ENCODE results near the gene SPAG9. TPM values are rescaled to one million over a fixed set of nuclear protein-coding genes. Genes with fewer than 3 reads are reported as not detected.

SPAG9 gene
- total RNA-seq, 4 donors from 2014 or later: 85.2 to 110 (median 94.3) TPM

- Histone ChIP-seq H3K9me3 (no peaks in the 10 kb centered on the region), H3K36me3 (peaks cover 0 to 31% of the 10 kb centered on the region in 2 donors), H3K27me3 (no peaks in the 10 kb centered on the region), H3K27ac (peak overlapping the region in 1 of 4 donors; percentile 6), H3K4me3 (no peak overlapping the region), H3K4me1 (peaks cover 0 to 11% (median 4%) of the 10 kb centered on the region in 3 donors)
- WGBS, 2 donors (ENCODE audit: low coverage in 1 of 2): 87 to 88% methylated on average over 3 of the region's 3 CpGs
- ATAC-seq: no peak
- TF ChIP-seq EP300 (IDR thresholded peaks at IDR 0.05): no peak
- no peak for TF ChIP-seq POLR2A (IDR thresholded peaks at IDR 0.05)
- no peak for TF ChIP-seq POLR2AphosphoS5 (IDR thresholded peaks at IDR 0.05)
- TF ChIP-seq CTCF (IDR thresholded peaks at IDR 0.05): no peak
Observed at GRCh38 chr17:51036084-51036483, 84.6 kb downstream of the SPAG9 start.

GRCh38 chr17:51035431-51035830 lies 85.2 kb downstream of the SPAG9 start:
- Histone ChIP-seq H3K4me1 (peaks cover 0 to 11% (median 4%) of the 10 kb centered on the region in 3 donors), H3K27ac (peak overlapping the region in 1 of 4 donors; percentile 21), H3K9me3 (no peaks in the 10 kb centered on the region), H3K36me3 (peaks cover 0 to 35% of the 10 kb centered on the region in 2 donors), H3K4me3 (no peak overlapping the region), H3K27me3 (no peaks in the 10 kb centered on the region)
- no peak for ATAC-seq
- TF ChIP-seq POLR2AphosphoS5 (IDR thresholded peaks at IDR 0.05) (no peak), CTCF (IDR thresholded peaks at IDR 0.05) (no peak), EP300 (IDR thresholded peaks at IDR 0.05) (no peak), POLR2A (IDR thresholded peaks at IDR 0.05) (no peak)

- Histone ChIP-seq H3K4me3 (no peak overlapping the region), H3K36me3 (peaks cover 0 to 35% of the 10 kb centered on the region in 2 donors), H3K9me3 (no peaks in the 10 kb centered on the region), H3K4me1 (peaks cover 0 to 11% (median 4%) of the 10 kb centered on the region in 3 donors), H3K27ac (no peak overlapping the region), H3K27me3 (no peaks in the 10 kb centered on the region)
- ATAC-seq: no peak
- 91 to 95% methylated on average over 2 of the region's 2 CpGs for WGBS, 2 donors (ENCODE audit: low coverage in 1 of 2)
- TF ChIP-seq CTCF (IDR thresholded peaks at IDR 0.05): no peak
- no peak for TF ChIP-seq POLR2A (IDR thresholded peaks at IDR 0.05)
- TF ChIP-seq POLR2AphosphoS5 (IDR thresholded peaks at IDR 0.05): no peak
- no peak for TF ChIP-seq EP300 (IDR thresholded peaks at IDR 0.05)
Observed at GRCh38 chr17:51034800-51035199, 85.9 kb downstream of the SPAG9 start.

- no peaks in the 10 kb centered on the region for H3K9me3 ChIP-seq
- ATAC-seq: no peak
- H3K27me3 ChIP-seq: no peaks in the 10 kb centered on the region
- TF ChIP-seq POLR2AphosphoS5 (IDR thresholded peaks at IDR 0.05) (no peak), POLR2A (IDR thresholded peaks at IDR 0.05) (no peak), EP300 (IDR thresholded peaks at IDR 0.05) (no peak), CTCF (IDR thresholded peaks at IDR 0.05) (no peak)
- H3K36me3 ChIP-seq: peaks cover 0 to 30% of the 10 kb centered on the region in 2 donors
- no peak overlapping the region for H3K4me3 ChIP-seq
- WGBS, 2 donors (ENCODE audit: low coverage in 1 of 2): 77 to 88% methylated on average over 1 to 3 of the region's 4 CpGs
- no peak overlapping the region for H3K27ac ChIP-seq
- peaks cover 0 to 11% (median 4%) of the 10 kb centered on the region in 3 donors for H3K4me1 ChIP-seq
Observed at GRCh38 chr17:51032850-51033249, 87.8 kb downstream of the SPAG9 start.

- peak overlapping the region in 3 of 4 donors; percentile 1 to 23 (median 11) for H3K27ac ChIP-seq
- no peak for ATAC-seq
- WGBS, 2 donors (ENCODE audit: low coverage in 1 of 2): 39 to 69% methylated on average over 3 of the region's 3 CpGs
- H3K27me3 ChIP-seq: no peaks in the 10 kb centered on the region
- TF ChIP-seq POLR2AphosphoS5 (IDR thresholded peaks at IDR 0.05): no peak
- no peak for TF ChIP-seq EP300 (IDR thresholded peaks at IDR 0.05)
- TF ChIP-seq CTCF (IDR thresholded peaks at IDR 0.05): no peak
- no peak for TF ChIP-seq POLR2A (IDR thresholded peaks at IDR 0.05)
- peak overlapping the region in 1 of 2 donors; percentile 6 for H3K4me3 ChIP-seq
- H3K9me3 ChIP-seq: no peaks in the 10 kb centered on the region
- peaks cover 0 to 18% of the 10 kb centered on the region in 2 donors for H3K36me3 ChIP-seq
- no peaks in the 10 kb centered on the region for H3K4me1 ChIP-seq
Observed at GRCh38 chr17:51029568-51030463, 90.9 kb downstream of the SPAG9 start.
